Thoracic aorta (tissue), 2 donors: Measurements from ENCODE around the gene ARSB. TPM values are rescaled to one million over a fixed set of nuclear protein-coding genes. Genes with fewer than 3 reads are reported as not detected.

Source experiments
- ATAC-seq: fragments of 150-250 bp; one replicate; pipeline ENCODE4 v1.8.0; 2017; ENCODE audit warnings: low read depth; ENCODE audit not compliant: insufficient number of reproducible peaks, low FRiP score
- DNase-seq: peaks from one replicate; pipeline ENCODE4 v3.0.0-alpha.2; 2020; ENCODE audit warnings: low spot score
- H3K27ac ChIP-seq, 2 donors: fragments of 200-600 bp; sonication (generic); 1 replicate in 1 of 2; 2 replicates in 1 of 2; pipeline ENCODE4 v1.5.1; 2016; ENCODE audit warnings: mild to moderate bottlenecking in 2 of 2, moderate library complexity in 2 of 2
- H3K27me3 ChIP-seq: fragments of 200-600 bp; sonication (generic); replicated peaks from 2 replicates; pipeline ENCODE4 v1.6.0; 2016; ENCODE audit warnings: mild to moderate bottlenecking; ENCODE audit not compliant: insufficient read depth
- H3K36me3 ChIP-seq: fragments of 200-600 bp; sonication (generic); one replicate; pipeline ENCODE4 v1.5.1; 2016
- H3K4me1 ChIP-seq, 2 donors: fragments of 200-600 bp; sonication (generic); 1 replicate in 1 of 2; 2 replicates in 1 of 2; pipeline versions ENCODE4 v1.5.1 to v1.6.0; 2016; ENCODE audit warnings: low read depth in 2 of 2, mild to moderate bottlenecking in 1 of 2; ENCODE audit not compliant: control insufficient read depth in 1 of 2
- H3K4me3 ChIP-seq: fragments of 200-600 bp; sonication (generic); 2 replicates; pipeline ENCODE4 v1.5.1; 2016; ENCODE audit warnings: mild to moderate bottlenecking
- H3K9me3 ChIP-seq: fragments of 200-600 bp; sonication (generic); 2 replicates; pipeline ENCODE4 v1.5.1; 2016
- total RNA-seq, 2 donors: library from RNA; depleted of rRNA; stranded (reverse); fragments of >200 nt; gene quantifications; one replicate each; pipeline versions ENCODE4 v1.1.0 to v1.2.3, GENCODE V29; 2016
- TF ChIP-seq, protein P1 (sequence below): fragments of 200-600 bp; sonication (generic); IDR thresholded peaks from one replicate; pipeline ENCODE4 v1.5.1; 2019; ENCODE audit warnings: antibody characterized with exemption

The ARSB gene
- total RNA-seq, 2 donors from 2014 or later = 26.1 to 36.0 TPM

DNA sequence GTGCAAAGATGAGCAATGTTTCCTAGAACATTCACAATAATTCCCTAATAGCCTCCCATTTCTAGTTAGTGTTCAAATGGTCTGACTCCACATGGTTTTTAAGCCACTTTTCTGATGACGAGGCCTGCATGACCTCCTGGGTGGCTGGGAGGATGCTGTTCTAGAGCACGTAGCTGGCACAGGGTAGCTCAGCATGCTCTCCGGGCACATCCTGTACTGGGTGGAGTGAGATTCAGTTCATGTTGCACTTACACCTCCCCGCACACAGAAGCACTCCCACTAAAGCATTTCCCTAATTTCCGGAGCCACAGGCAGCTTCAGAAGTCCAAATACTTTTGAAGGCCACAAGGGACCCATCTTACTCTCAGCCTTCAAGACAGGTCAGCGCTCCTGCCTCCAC lies 176.7 kb downstream of the ARSB start:
- TF ChIP-seq, protein P1, sequence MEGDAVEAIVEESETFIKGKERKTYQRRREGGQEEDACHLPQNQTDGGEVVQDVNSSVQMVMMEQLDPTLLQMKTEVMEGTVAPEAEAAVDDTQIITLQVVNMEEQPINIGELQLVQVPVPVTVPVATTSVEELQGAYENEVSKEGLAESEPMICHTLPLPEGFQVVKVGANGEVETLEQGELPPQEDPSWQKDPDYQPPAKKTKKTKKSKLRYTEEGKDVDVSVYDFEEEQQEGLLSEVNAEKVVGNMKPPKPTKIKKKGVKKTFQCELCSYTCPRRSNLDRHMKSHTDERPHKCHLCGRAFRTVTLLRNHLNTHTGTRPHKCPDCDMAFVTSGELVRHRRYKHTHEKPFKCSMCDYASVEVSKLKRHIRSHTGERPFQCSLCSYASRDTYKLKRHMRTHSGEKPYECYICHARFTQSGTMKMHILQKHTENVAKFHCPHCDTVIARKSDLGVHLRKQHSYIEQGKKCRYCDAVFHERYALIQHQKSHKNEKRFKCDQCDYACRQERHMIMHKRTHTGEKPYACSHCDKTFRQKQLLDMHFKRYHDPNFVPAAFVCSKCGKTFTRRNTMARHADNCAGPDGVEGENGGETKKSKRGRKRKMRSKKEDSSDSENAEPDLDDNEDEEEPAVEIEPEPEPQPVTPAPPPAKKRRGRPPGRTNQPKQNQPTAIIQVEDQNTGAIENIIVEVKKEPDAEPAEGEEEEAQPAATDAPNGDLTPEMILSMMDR = no peak
- H3K4me1 ChIP-seq = peaks cover 0 to 18% of the 10 kb centered on the region in 2 donors
- no peak for DNase-seq
- H3K36me3 ChIP-seq = no peaks in the 10 kb centered on the region
- no peaks in the 10 kb centered on the region for H3K9me3 ChIP-seq
- ATAC-seq = no peak
- H3K27me3 ChIP-seq = no peaks in the 10 kb centered on the region
- no peak overlapping the region for H3K4me3 ChIP-seq
- H3K27ac ChIP-seq = no peak overlapping the region

- DNase-seq = no peak
- no peak for ATAC-seq
- no peaks in the 10 kb centered on the region for H3K9me3 ChIP-seq
- no peaks in the 10 kb centered on the region for H3K27me3 ChIP-seq
- peaks cover 0 to 22% of the 10 kb centered on the region in 2 donors for H3K4me1 ChIP-seq
- no peaks in the 10 kb centered on the region for H3K36me3 ChIP-seq
- no peak overlapping the region for H3K4me3 ChIP-seq
- H3K27ac ChIP-seq = no peak overlapping the region
- TF ChIP-seq, protein P1 = no peak
Observed at GRCh38 chr5:78806544-78806943, 178.6 kb downstream of the ARSB start.

DNA sequence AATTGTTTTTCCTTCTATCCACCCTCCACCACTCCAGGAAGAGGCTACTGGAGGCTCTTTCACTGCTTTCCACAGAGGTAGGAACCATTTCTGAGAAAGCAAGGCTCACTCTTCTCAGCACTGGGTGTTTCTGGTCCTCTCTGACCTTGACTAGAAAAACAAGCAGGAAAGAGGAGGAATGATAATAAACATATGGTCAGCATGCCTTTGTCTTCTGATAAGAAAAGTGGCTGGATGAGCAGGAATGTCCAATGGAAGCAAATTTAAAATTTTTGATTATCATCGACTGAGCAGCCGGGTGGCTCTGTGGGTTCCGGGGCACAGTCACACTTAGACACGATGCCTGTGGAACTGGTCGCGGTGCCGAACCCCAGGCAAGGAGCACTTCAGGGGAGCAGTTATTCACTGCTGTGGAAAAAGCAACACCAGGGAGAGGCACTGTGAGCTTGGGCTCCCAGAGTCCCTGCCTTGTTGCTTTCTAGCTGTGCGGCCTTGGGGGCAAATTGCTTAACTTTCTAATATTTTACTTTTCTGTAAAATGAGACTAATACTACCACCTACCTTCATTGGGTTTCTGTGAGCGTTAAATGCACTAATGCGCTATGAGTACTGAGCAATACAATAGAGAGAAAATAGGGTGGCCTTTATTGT lies 179.5 kb downstream of the ARSB start:
- no peak overlapping the region for H3K4me3 ChIP-seq
- peaks cover 0 to 22% of the 10 kb centered on the region in 2 donors for H3K4me1 ChIP-seq
- no peaks in the 10 kb centered on the region for H3K36me3 ChIP-seq
- no peak for ATAC-seq
- no peaks in the 10 kb centered on the region for H3K9me3 ChIP-seq
- TF ChIP-seq, protein P1 = no peak
- no peaks in the 10 kb centered on the region for H3K27me3 ChIP-seq
- no peak for DNase-seq
- H3K27ac ChIP-seq = no peak overlapping the region

- H3K27ac ChIP-seq = no peak overlapping the region
Observed at GRCh38 chr5:78804995-78805394, 180.1 kb downstream of the ARSB start.

DNA sequence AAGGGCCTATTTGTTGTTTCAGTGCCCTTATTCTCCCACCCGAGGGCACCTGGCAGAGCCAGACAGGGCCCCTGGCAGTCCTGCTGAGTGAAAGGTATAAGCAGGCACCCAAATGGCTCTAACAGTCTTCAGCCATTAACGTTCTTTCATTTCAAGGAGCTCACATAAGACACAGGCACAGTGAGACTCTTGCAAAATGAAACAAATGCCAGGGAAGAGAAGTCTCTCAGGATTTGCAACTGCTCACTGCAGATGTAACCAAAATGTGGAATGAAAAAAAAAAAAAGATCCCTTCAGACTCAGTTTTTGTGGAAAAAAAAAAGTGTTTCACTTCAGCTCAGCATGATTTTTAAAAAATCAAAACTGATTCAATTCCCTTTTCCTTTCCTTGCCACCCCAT lies 181.2 kb downstream of the ARSB start:
- DNase-seq (no peak), ATAC-seq (no peak)
- H3K27me3 ChIP-seq = no peaks in the 10 kb centered on the region
- H3K36me3 ChIP-seq = no peaks in the 10 kb centered on the region
- H3K4me3 ChIP-seq = no peak overlapping the region
- peaks cover 0 to 26% of the 10 kb centered on the region in 2 donors for H3K4me1 ChIP-seq
- TF ChIP-seq, protein P1 = no peak
- no peak overlapping the region for H3K27ac ChIP-seq
- H3K9me3 ChIP-seq = no peaks in the 10 kb centered on the region

More at GRCh38 chr5:78804995-78805394, 180.1 kb downstream of the ARSB start:
- no peak overlapping the region for H3K4me3 ChIP-seq
- DNase-seq (no peak), ATAC-seq (no peak)
- no peaks in the 10 kb centered on the region for H3K36me3 ChIP-seq
- TF ChIP-seq, protein P1 = no peak
- H3K4me1 ChIP-seq = peaks cover 0 to 22% of the 10 kb centered on the region in 2 donors
- H3K27me3 ChIP-seq = no peaks in the 10 kb centered on the region
- H3K9me3 ChIP-seq = no peaks in the 10 kb centered on the region
